22Rv1 (cell line): Measurements from ENCODE around the gene UBE2E2.

ENCODE experiments used
- CTCF ChIP-seq: fragments of 450-650 bp; IDR thresholded peaks from 2 replicates; pipeline ENCODE4 v1.5.1; 2017; ENCODE audit warnings: mild to moderate bottlenecking
- ZFX ChIP-seq: fragments of 450-650 bp; IDR thresholded peaks from 2 replicates; pipeline ENCODE4 v1.6.1; 2017; ENCODE audit warnings: antibody characterized with exemption, borderline replicate concordance

GRCh38 chr3:23480329-23480714 is 277.2 kb downstream of the UBE2E2 start:
- TF ChIP-seq CTCF (no peak), ZFX (no peak)
